ENCODE measurements around the gene GPR35. TPM values are rescaled to one million over a fixed set of nuclear protein-coding genes. Genes with fewer than 3 reads are reported as not detected.

Gene GPR35
- total RNA-seq, 1 donor from 2014 or later = 2.1 TPM

DNA sequence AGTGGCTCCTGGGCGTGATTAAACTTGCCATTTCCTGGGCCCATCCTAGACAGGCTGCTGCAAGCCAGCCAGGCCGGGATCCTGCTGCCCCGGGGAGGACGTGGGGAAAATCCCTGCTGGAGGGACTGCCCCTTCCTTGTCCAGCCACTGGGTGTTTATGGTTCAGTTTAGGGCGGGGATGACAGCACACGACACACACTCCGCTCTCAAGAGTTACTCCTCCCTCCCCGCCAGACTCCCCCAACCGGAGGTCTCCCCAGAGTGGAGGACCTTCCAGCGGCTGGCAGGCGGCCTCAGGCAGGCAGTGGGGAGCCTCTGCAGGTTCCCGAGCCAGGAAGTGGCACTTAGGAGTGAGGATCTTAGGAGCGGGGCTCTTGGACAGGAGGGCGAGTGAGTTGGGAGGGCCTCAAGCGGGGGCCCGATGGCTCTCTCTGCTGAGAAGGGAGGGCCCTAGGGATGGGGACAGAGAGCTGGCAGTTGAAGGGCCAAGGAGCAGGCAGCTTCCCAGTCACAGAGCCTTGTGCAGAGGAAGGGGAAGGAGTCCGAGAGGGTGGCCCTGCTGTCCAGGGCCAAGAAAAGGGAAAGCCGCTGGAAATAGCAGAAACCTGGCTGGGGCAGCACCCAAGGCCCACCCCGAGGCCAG, 5.7 kb upstream of the GPR35 start:
- no peak for DNase-seq
- ATAC-seq = no peak
- intact Hi-C loops (cut with micrococcal nuclease) = no loop called here

- intact Hi-C loops (cut with micrococcal nuclease) = no loop called here
- no peak for DNase-seq
- no peak for ATAC-seq
Observed at GRCh38 chr2:240620149-240620731, 5.0 kb upstream of the GPR35 start.

GRCh38 chr2:240620859-240621258, 4.4 kb upstream of the GPR35 start:
- ATAC-seq = no peak
- intact Hi-C loops (cut with micrococcal nuclease) = no loop called here
- DNase-seq = peak; percentile 22

GRCh38 chr2:240622060-240622411, 3.2 kb upstream of the GPR35 start:
- intact Hi-C loops (cut with micrococcal nuclease) = no loop called here
- DNase-seq = no peak
- ATAC-seq = no peak

- intact Hi-C loops (cut with micrococcal nuclease) = no loop called here
- ATAC-seq = no peak
- DNase-seq = peak; percentile 51
Observed at GRCh38 chr2:240622531-240623235, 2.6 kb upstream of the GPR35 start.

- DNase-seq = peak; percentile 20
- intact Hi-C loops (cut with micrococcal nuclease) = no loop called here
- ATAC-seq = no peak
Observed at GRCh38 chr2:240623531-240624010, 1.7 kb upstream of the GPR35 start.

- ATAC-seq = peak; percentile 20
Observed at GRCh38 chr2:240624011-240624949, 1.0 kb upstream of the GPR35 start.

DNA sequence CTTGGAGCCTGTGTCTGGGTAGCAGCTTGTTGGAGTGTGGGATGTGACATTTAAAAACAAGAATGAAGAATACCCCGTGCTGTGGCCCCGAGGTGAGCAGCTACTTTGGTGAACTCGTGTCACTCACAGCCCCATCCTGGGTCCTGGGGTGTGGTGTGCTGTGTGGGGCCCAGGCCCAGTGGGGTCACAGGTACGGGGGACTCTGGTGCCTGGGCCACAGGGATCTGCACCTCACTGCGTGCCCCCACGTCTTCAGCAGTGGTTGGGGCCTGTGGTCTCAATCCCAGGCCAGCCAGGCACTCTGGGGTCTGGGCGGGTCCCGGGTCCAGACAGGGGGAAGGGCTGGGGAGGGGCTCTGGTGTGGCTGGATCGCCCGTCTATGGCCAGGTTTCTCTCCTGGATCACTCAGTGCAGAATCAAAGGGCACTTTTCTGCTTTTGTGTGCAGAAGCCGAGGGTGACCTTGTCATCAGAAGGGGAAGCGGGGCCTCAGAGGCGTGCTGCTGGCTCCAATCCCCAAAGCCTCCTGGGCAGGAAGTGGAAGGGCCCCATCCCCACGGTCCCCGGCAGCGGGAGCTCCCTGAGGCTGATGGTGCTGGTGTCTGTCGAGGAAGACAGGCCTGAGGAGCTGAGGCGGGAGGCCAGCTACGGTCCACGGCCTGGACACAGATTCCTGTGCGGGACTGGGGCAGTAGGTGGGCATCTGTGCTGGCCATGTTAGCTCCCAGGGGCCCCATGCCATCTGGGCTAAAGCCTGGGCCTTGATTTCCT, 1.4 kb downstream of the GPR35 start:
- peak; percentile 46 for DNase-seq
- intact Hi-C loops (cut with micrococcal nuclease) = no loop called here
- ATAC-seq = peak; percentile 29

More at GRCh38 chr2:240624011-240624949, 1.0 kb upstream of the GPR35 start:
- intact Hi-C loops (cut with micrococcal nuclease) = no loop called here
- DNase-seq = peak; percentile 23

DNA sequence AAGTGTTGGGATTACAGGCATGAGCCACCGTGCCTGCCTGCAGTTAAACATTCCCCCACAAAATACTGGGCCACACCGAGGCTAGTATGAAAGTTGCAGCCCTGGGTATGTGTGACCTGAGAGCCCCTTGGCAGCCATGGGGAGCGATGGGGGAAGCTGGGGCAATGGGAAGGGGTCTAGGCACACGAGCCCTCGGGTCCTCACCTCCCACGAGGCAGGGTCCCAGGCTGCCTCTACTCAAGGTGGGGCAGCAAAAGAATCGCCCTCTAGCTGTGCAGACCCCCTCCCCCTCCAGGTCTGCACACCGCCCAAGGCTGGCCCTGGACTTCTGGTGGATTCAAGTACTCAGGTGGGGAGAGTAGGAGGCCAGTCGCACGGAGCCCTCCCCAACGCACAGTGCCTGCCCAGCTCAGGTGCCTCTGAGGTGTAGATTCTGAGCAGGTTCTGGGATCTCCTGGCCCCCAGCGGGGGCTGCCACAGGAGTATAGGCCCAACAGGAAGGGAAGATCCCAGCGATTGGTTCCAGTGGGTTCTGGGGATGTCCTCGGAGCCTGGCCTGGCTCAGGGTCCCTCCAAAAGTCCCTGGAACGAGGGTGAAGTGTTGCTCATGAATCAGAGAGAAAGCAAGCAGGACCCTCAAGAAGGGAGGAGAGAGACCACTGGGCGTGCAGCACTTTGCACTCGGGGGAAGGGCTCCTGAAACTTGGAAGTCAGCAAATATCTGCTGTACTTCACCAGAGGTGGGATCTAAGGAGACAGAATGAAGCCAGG, 2.6 kb downstream of the GPR35 start:
- intact Hi-C loops (cut with micrococcal nuclease) = no loop called here
- ATAC-seq = no peak
- DNase-seq = peak; percentile 25

- no peak for DNase-seq
- intact Hi-C loops (cut with micrococcal nuclease) = no loop called here
- ATAC-seq = no peak
Observed at GRCh38 chr2:240628507-240628807, 3.2 kb downstream of the GPR35 start.

DNA sequence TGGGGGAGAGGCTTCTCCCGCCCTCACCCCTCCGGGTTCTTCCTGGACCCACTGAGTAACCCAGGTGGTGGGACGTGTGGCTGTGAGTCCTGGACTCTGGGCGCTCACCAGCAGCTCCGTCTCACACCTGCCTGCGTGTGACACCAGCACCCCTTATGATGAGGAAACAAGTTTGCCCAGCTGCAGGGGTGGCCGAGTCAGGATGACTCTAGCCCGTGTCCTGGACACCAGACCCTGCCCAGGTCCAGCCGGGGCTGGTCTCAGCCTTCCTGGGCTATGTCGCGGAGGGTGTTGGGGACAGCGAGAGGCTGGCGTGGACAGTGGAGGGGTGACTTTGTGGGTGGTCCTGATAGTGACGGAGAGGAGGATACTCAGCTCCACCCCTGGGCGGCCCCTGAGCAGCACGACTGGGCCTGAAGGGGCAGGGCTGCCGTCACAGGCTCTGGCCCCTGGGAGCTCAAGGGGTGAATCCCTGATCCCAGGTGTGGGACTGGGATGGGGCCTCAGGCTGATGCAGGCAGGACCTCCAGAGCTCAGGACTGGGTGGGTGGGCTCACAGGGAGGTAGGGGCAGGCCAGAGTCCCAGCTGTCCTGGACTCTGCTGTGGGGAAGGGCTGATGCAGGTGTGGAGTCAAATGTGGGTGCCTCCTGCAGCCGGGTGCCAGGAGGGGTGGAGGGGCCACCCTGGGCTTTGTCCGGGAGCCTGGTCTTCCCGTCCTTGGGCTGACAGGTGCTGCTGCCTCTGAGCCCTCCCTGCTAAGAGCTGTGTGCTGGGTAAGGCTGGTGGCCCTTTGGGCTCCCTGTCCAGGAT, 3.7 kb downstream of the GPR35 start:
- DNase-seq (no peak), ATAC-seq (no peak)
- intact Hi-C loops (cut with micrococcal nuclease) = no loop called here

- DNase-seq (no peak), ATAC-seq (no peak)
- intact Hi-C loops (cut with micrococcal nuclease) = no loop called here
Observed at GRCh38 chr2:240629619-240629967, 4.3 kb downstream of the GPR35 start.

GRCh38 chr2:240629968-240630770, 4.9 kb downstream of the GPR35 start:
- peak; percentile 19 for DNase-seq
- ATAC-seq = no peak
- intact Hi-C loops (cut with micrococcal nuclease) = no loop called here

- ATAC-seq = no peak
- DNase-seq = no peak
- intact Hi-C loops (cut with micrococcal nuclease) = no loop called here
Observed at GRCh38 chr2:240630771-240631547, 5.7 kb downstream of the GPR35 start.

DNA sequence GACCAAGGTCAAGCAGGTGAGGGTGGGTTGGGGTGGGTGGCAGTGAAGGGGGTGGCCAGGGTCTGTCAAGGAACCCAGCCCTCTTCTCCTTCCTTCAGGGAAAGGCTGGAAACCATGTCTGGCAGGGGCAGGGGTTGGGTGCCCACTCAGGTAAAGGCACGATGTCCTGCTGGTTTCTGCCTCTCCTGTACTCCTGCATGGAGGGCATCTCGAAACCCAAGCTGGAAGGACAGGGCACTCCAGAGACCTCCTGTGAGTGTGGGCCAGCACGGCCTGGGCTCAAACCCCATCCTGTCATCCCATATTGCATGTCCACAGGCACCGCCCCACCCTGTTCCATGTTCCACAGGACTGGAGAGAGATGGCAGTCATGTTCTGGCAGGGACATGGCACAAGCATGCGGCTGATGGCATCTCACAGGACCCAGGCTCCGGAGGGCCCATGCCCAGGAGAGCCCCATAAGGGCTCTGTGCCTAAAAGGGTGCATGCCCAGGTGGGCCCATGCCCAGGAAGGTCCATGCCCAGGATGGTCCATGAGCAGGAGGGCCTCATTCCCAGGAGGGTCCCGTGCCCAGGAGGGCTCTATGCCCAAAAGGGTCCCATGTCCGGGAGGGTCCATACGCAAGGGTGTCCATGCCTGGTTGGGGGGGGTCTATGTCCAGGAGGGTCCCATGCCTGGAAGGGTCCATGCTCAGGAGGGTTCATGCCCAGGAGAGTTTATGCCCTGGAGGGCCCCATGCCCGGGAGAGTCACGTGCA, 6.4 kb downstream of the GPR35 start:
- ATAC-seq (no peak), DNase-seq (no peak)
- intact Hi-C loops (cut with micrococcal nuclease) = no loop called here
